Stimulated activated CD4-positive, alpha-beta T cell treated with anti-CD3 and anti-CD28 coated beads, Interleukin-4, amount 100 ng/mL, for 48 hours (primary cell): ENCODE data around the gene ETFDH.
"Not testable (repeated sequence)": the region's sequence is repeated elsewhere in the genome, so short reads cannot be mapped to it uniquely, and the experiment has no call there.

Experiments
- DNase-seq, 2 donors: peaks; one replicate each; pipeline ENCODE4 v3.0.0-alpha.2; 2020; ENCODE audit warnings: low read depth in 2 of 2

Gene ETFDH

GRCh38 chr4:158671915-158672806 lies at the start of gene ETFDH:
Gene ETFDH (plus strand): TSS chr4:158672296. CDS start chr4:158672457, 161 bp downstream.
- DNase-seq: peak; percentile 94 to 97

- no peak for DNase-seq
Measured at GRCh38 chr4:158624889-158625478, 47.1 kb upstream of the ETFDH start.

GRCh38 chr4:158625544-158625943 lies 46.6 kb upstream of the ETFDH start:
- no peak for DNase-seq

- DNase-seq: no peak
Measured at GRCh38 chr4:158630893-158631292, 41.2 kb upstream of the ETFDH start.

- DNase-seq: no peak
Measured at GRCh38 chr4:158636619-158637018, 35.5 kb upstream of the ETFDH start.

- DNase-seq: no peak
Measured at GRCh38 chr4:158644356-158644755, 27.7 kb upstream of the ETFDH start.

- no peak for DNase-seq
Measured at GRCh38 chr4:158644760-158645159, 27.3 kb upstream of the ETFDH start.

- no peak for DNase-seq
Measured at GRCh38 chr4:158649111-158649680, 22.9 kb upstream of the ETFDH start.

GRCh38 chr4:158652920-158653319 lies 19.2 kb upstream of the ETFDH start:
- DNase-seq: no peak

- no peak for DNase-seq
Measured at GRCh38 chr4:158656439-158656838, 15.7 kb upstream of the ETFDH start.

- DNase-seq: no peak
Measured at GRCh38 chr4:158657291-158657690, 14.8 kb upstream of the ETFDH start.

GRCh38 chr4:158663255-158663654 lies 8.8 kb upstream of the ETFDH start:
- DNase-seq: not testable (repeated sequence)

- not testable (repeated sequence) for DNase-seq
Measured at GRCh38 chr4:158663707-158664625, 8.1 kb upstream of the ETFDH start.

- no peak for DNase-seq
Measured at GRCh38 chr4:158664806-158665205, 7.3 kb upstream of the ETFDH start.

GRCh38 chr4:158666892-158667291 lies 5.2 kb upstream of the ETFDH start:
- DNase-seq: no peak

- DNase-seq: peak; percentile 10 to 17
Measured at GRCh38 chr4:158667651-158668198, 4.4 kb upstream of the ETFDH start.

- no peak for DNase-seq
Measured at GRCh38 chr4:158669310-158669709, 2.8 kb upstream of the ETFDH start.

- peak in 1 of 2 donors; percentile 51 for DNase-seq
Measured at GRCh38 chr4:158670975-158671664, 976 bp upstream of the ETFDH start.

GRCh38 chr4:158671665-158671914 lies 506 bp upstream of the ETFDH start, which contains the start of gene C4orf46:
Gene C4orf46 (minus strand): TSS chr4:158671887. CDS start chr4:158671801, 86 bp downstream.
- no peak for DNase-seq

- DNase-seq: no peak
Measured at GRCh38 chr4:158673633-158674032, 1.5 kb downstream of the ETFDH start.

- no peak for DNase-seq
Measured at GRCh38 chr4:158676076-158676475, 4.0 kb downstream of the ETFDH start.
